ENCODE data around the gene ALKBH4. TPM values are rescaled to one million over a fixed set of nuclear protein-coding genes. Genes with fewer than 3 reads are reported as not detected.
"Not testable (repeated sequence)": the region's sequence is repeated elsewhere in the genome, so short reads cannot be mapped to it uniquely, and the experiment has no call there.

Gene ALKBH4
- total RNA-seq, 2 experiments from 2014 or later, result 6.1 to 9.1 TPM

GRCh38 chr7:102418592-102418991 is 46.1 kb downstream of the ALKBH4 start:
- ATAC-seq (peak; percentile 9), DNase-seq (no peak)
- ChIA-PET CTCF (interaction anchor here (0.6 to 0.8 kb wide), 4 partner anchors 14 to 452 kb away, joined by 3 to 5 read pairs (median 4); no protein-coding TSS in a partner anchor), POLR2A (interaction anchor here (1.4 kb wide), 1 partner anchor 8 kb away, joined by 5 read pairs; no protein-coding TSS in a partner anchor)
- intact Hi-C loops (cut with DNase I, micrococcal nuclease), result no loop called here
- Mint-ChIP-seq H3K4me1 (peaks cover 61% of the 10 kb centered on the region), H3K9me3 (ENCODE audit: low read depth) (no peaks in the 10 kb centered on the region), H3K27me3 (no peaks in the 10 kb centered on the region), H3K4me3 (no peak overlapping the region), H3K36me3 (ENCODE audit: low read depth) (peaks cover 52% of the 10 kb centered on the region), H3K27ac (peak overlapping the region; percentile 37)

- POLR2A ChIA-PET, result interaction anchor here (0.6 to 0.9 kb wide), 3 partner anchors 9 to 54 kb away, joined by 3 to 7 read pairs (median 3); no protein-coding TSS in a partner anchor
- Mint-ChIP-seq H3K36me3 (ENCODE audit: low read depth) (peaks cover 57% of the 10 kb centered on the region), H3K27ac (peak overlapping the region; percentile 95), H3K9me3 (ENCODE audit: low read depth) (no peaks in the 10 kb centered on the region), H3K27me3 (no peaks in the 10 kb centered on the region), H3K4me3 (peak overlapping the region; percentile 2), H3K4me1 (peaks cover 61% of the 10 kb centered on the region)
- intact Hi-C loops (cut with DNase I, micrococcal nuclease), result loop anchor here in 1 of 2 experiments (2.0 kb wide), 1 partner anchor 16 kb away; the partner anchor contains the start of gene ORAI2
- no peak for DNase-seq
- peak; percentile 14 for ATAC-seq
- CTCF ChIA-PET, result interaction anchor here (0.6 to 1.1 kb wide), 2 partner anchors 9 to 1558 kb away, joined by 3 to 6 read pairs; no protein-coding TSS in a partner anchor
Measured at GRCh38 chr7:102417105-102417504, 47.6 kb downstream of the ALKBH4 start.

GRCh38 chr7:102416406-102416805 is 48.3 kb downstream of the ALKBH4 start:
- ChIA-PET CTCF (interaction anchor here (2.4 to 2.6 kb wide), 2 partner anchors 9 to 12 kb away, joined by 11 to 13 read pairs; no protein-coding TSS in a partner anchor), POLR2A (interaction anchor here (0.6 to 1.1 kb wide), 3 partner anchors 11 to 676 kb away, joined by 3 to 7 read pairs (median 3); no protein-coding TSS in a partner anchor)
- Mint-ChIP-seq H3K36me3 (ENCODE audit: low read depth) (peaks cover 62% of the 10 kb centered on the region), H3K4me3 (peak overlapping the region; percentile 29), H3K27me3 (no peaks in the 10 kb centered on the region), H3K27ac (peak overlapping the region; percentile 95), H3K9me3 (ENCODE audit: low read depth) (no peaks in the 10 kb centered on the region), H3K4me1 (peaks cover 61% of the 10 kb centered on the region)
- intact Hi-C loops (cut with DNase I, micrococcal nuclease), result loop anchor here in 1 of 2 experiments (2.0 kb wide), 1 partner anchor 16 kb away; the partner anchor contains the start of gene ORAI2
- no peak for DNase-seq
- no peak for ATAC-seq

- H3K36me3 Mint-ChIP-seq (ENCODE audit: low read depth), result peaks cover 60% of the 10 kb centered on the region
- no peaks in the 10 kb centered on the region for H3K27me3 Mint-ChIP-seq
- ChIA-PET POLR2A (interaction anchor here (0.5 to 1.3 kb wide), 6 partner anchors 10 to 1263 kb away, joined by 3 to 7 read pairs (median 4); no protein-coding TSS in a partner anchor), CTCF (interaction anchor here (1.1 to 2.6 kb wide), 4 partner anchors 10 to 18 kb away, joined by 3 to 13 read pairs (median 9); partner anchors contain the start of gene ORAI2)
- peaks cover 55% of the 10 kb centered on the region for H3K4me1 Mint-ChIP-seq
- peak overlapping the region; percentile 29 for H3K4me3 Mint-ChIP-seq
- no peaks in the 10 kb centered on the region for H3K9me3 Mint-ChIP-seq (ENCODE audit: low read depth)
- intact Hi-C loops (cut with DNase I, micrococcal nuclease), result loop anchor here in 1 of 2 experiments (1.0 to 2.0 kb wide), 2 partner anchors 11 to 17 kb away; partner anchors contain the start of gene ORAI2
- peak overlapping the region; percentile 95 for H3K27ac Mint-ChIP-seq
- DNase-seq (peak; percentile 83), ATAC-seq (peak; percentile 85)
Measured at GRCh38 chr7:102415685-102416225, 48.9 kb downstream of the ALKBH4 start.

GRCh38 chr7:102413611-102414010 is 51.1 kb downstream of the ALKBH4 start:
- POLR2A ChIA-PET, result no interaction called here
- H3K4me1 Mint-ChIP-seq, result peaks cover 40% of the 10 kb centered on the region
- H3K27me3 Mint-ChIP-seq, result no peaks in the 10 kb centered on the region
- CTCF ChIA-PET, result interaction anchor here (0.7 to 1.6 kb wide), 3 partner anchors 17 to 54 kb away, joined by 3 to 6 read pairs (median 3); partner anchors contain the start of gene PRKRIP1
- no peaks in the 10 kb centered on the region for H3K9me3 Mint-ChIP-seq (ENCODE audit: low read depth)
- H3K27ac Mint-ChIP-seq, result no peak overlapping the region
- H3K4me3 Mint-ChIP-seq, result no peak overlapping the region
- intact Hi-C loops (cut with DNase I, micrococcal nuclease), result no loop called here
- peaks cover 64% of the 10 kb centered on the region for H3K36me3 Mint-ChIP-seq (ENCODE audit: low read depth)
- DNase-seq, result no peak
- no peak for ATAC-seq

GRCh38 chr7:102413091-102413490 is 51.6 kb downstream of the ALKBH4 start:
- Mint-ChIP-seq H3K27ac (no peak overlapping the region), H3K36me3 (ENCODE audit: low read depth) (peaks cover 64% of the 10 kb centered on the region), H3K27me3 (no peaks in the 10 kb centered on the region), H3K9me3 (ENCODE audit: low read depth) (no peaks in the 10 kb centered on the region), H3K4me1 (peaks cover 37% of the 10 kb centered on the region), H3K4me3 (no peak overlapping the region)
- DNase-seq (no peak), ATAC-seq (no peak)
- ChIA-PET CTCF (interaction anchor here (0.7 to 1.6 kb wide), 6 partner anchors 9 to 37 kb away, joined by 3 to 7 read pairs (median 4); partner anchors contain the start of genes ORAI2 and PRKRIP1), POLR2A (interaction anchor here (0.6 kb wide), 1 partner anchor 54 kb away, joined by 4 read pairs; no protein-coding TSS in a partner anchor)
- intact Hi-C loops (cut with DNase I, micrococcal nuclease), result no loop called here

- H3K9me3 Mint-ChIP-seq (ENCODE audit: low read depth), result no peaks in the 10 kb centered on the region
- peaks cover 70% of the 10 kb centered on the region for H3K36me3 Mint-ChIP-seq (ENCODE audit: low read depth)
- no peak overlapping the region for H3K27ac Mint-ChIP-seq
- intact Hi-C loops (cut with DNase I, micrococcal nuclease), result loop anchor here in 1 of 2 experiments (1.0 kb wide), 1 partner anchor 38 kb away; no protein-coding TSS in a partner anchor
- H3K4me1 Mint-ChIP-seq, result peaks cover 33% of the 10 kb centered on the region
- ChIA-PET CTCF (interaction anchor here (0.7 to 1.6 kb wide), 8 partner anchors 8 to 51 kb away, joined by 3 to 7 read pairs (median 4); partner anchors contain the start of genes ORAI2 and PRKRIP1), POLR2A (interaction anchor here (0.6 kb wide), 1 partner anchor 55 kb away, joined by 4 read pairs; no protein-coding TSS in a partner anchor)
- DNase-seq, result peak; percentile 57
- no peaks in the 10 kb centered on the region for H3K27me3 Mint-ChIP-seq
- no peak for ATAC-seq
- H3K4me3 Mint-ChIP-seq, result no peak overlapping the region
Measured at GRCh38 chr7:102412548-102412947, 52.1 kb downstream of the ALKBH4 start.

- H3K9me3 Mint-ChIP-seq (ENCODE audit: low read depth), result no peaks in the 10 kb centered on the region
- ATAC-seq, result no peak
- peak overlapping the region; percentile 2 for H3K27ac Mint-ChIP-seq
- ChIA-PET POLR2A (no interaction called here), CTCF (interaction anchor here (0.6 to 1.6 kb wide), 3 partner anchors 15 to 1143 kb away, joined by 3 to 5 read pairs (median 3); partner anchors contain the start of gene PRKRIP1)
- no peak for DNase-seq
- no peaks in the 10 kb centered on the region for H3K27me3 Mint-ChIP-seq
- intact Hi-C loops (cut with DNase I, micrococcal nuclease), result no loop called here
- H3K4me1 Mint-ChIP-seq, result peaks cover 17% of the 10 kb centered on the region
- H3K4me3 Mint-ChIP-seq, result no peak overlapping the region
- H3K36me3 Mint-ChIP-seq (ENCODE audit: low read depth), result peaks cover 67% of the 10 kb centered on the region
Measured at GRCh38 chr7:102410918-102411317, 53.7 kb downstream of the ALKBH4 start.

- H3K4me3 Mint-ChIP-seq, result no peak overlapping the region
- intact Hi-C loops (cut with DNase I, micrococcal nuclease), result no loop called here
- peaks cover 64% of the 10 kb centered on the region for H3K36me3 Mint-ChIP-seq (ENCODE audit: low read depth)
- H3K4me1 Mint-ChIP-seq, result peaks cover 9% of the 10 kb centered on the region
- H3K27me3 Mint-ChIP-seq, result no peaks in the 10 kb centered on the region
- ChIA-PET POLR2A (no interaction called here), CTCF (interaction anchor here (0.6 to 1.6 kb wide), 2 partner anchors 13 to 14 kb away, joined by 4 to 5 read pairs; partner anchors contain the start of gene PRKRIP1)
- ATAC-seq (no peak), DNase-seq (no peak)
- no peak overlapping the region for H3K27ac Mint-ChIP-seq
- no peaks in the 10 kb centered on the region for H3K9me3 Mint-ChIP-seq (ENCODE audit: low read depth)
Measured at GRCh38 chr7:102410123-102410522, 54.5 kb downstream of the ALKBH4 start.

- intact Hi-C loops (cut with DNase I, micrococcal nuclease), result no loop called here
- DNase-seq (no peak), ATAC-seq (no peak)
- no peak overlapping the region for H3K27ac Mint-ChIP-seq
- peaks cover 63% of the 10 kb centered on the region for H3K36me3 Mint-ChIP-seq (ENCODE audit: low read depth)
- H3K9me3 Mint-ChIP-seq (ENCODE audit: low read depth), result no peaks in the 10 kb centered on the region
- H3K4me1 Mint-ChIP-seq, result peaks cover 4% of the 10 kb centered on the region
- POLR2A ChIA-PET, result interaction anchor here (1.4 kb wide), 1 partner anchor 13 kb away, joined by 4 read pairs; the partner anchor contains the start of gene PRKRIP1
- no peak overlapping the region for H3K4me3 Mint-ChIP-seq
- CTCF ChIA-PET, result no interaction called here
- H3K27me3 Mint-ChIP-seq, result no peaks in the 10 kb centered on the region
Measured at GRCh38 chr7:102409340-102409739, 55.3 kb downstream of the ALKBH4 start.

GRCh38 chr7:102408530-102408929 is 56.1 kb downstream of the ALKBH4 start:
- H3K27ac Mint-ChIP-seq; H3K4me3 Mint-ChIP-seq; H3K4me1 Mint-ChIP-seq; ATAC-seq; H3K9me3 Mint-ChIP-seq (ENCODE audit: low read depth); intact Hi-C loops (cut with DNase I, micrococcal nuclease); H3K27me3 Mint-ChIP-seq; DNase-seq: not testable (repeated sequence)
- ChIA-PET POLR2A (interaction anchor here (1.4 kb wide), 1 partner anchor 13 kb away, joined by 4 read pairs; the partner anchor contains the start of gene PRKRIP1), CTCF (interaction anchor here (1.2 kb wide), 1 partner anchor 10 kb away, joined by 3 read pairs; no protein-coding TSS in a partner anchor)
- H3K36me3 Mint-ChIP-seq (ENCODE audit: low read depth), result peaks cover 60% of the 10 kb centered on the region

Data from activated CD4-positive, alpha-beta T cell treated with anti-CD3 and anti-CD28 coated beads for 36 hours (primary cell).